ENCODE measurements around the gene ABHD5.

ABHD5 gene

GRCh38 chr3:43685921-43686320 is 4.8 kb upstream of the ABHD5 start:
- no peak for DNase-seq (ENCODE audit: low read depth)

GRCh38 chr3:43686333-43686699 is 4.4 kb upstream of the ABHD5 start:
- DNase-seq (ENCODE audit: low read depth), result no peak

GRCh38 chr3:43686700-43687498 is 3.8 kb upstream of the ABHD5 start:
- DNase-seq (ENCODE audit: low read depth), result no peak

DNA sequence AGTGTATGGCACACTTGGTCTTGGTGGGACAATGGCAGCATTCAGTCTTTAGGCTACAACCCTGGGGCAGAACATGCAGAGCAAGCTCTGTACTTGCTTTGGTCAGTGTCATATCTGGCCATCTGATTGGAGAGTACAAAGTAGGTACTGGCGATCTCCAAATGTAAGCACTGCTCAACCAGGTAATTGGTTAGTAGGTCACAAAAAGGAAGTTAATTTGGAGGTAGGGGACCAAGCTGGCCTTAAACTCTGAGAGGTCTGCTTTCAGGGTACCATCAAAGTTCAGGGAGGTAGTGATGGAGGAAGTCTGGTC is 3.3 kb upstream of the ABHD5 start:
- DNase-seq (ENCODE audit: low read depth), result no peak

DNA sequence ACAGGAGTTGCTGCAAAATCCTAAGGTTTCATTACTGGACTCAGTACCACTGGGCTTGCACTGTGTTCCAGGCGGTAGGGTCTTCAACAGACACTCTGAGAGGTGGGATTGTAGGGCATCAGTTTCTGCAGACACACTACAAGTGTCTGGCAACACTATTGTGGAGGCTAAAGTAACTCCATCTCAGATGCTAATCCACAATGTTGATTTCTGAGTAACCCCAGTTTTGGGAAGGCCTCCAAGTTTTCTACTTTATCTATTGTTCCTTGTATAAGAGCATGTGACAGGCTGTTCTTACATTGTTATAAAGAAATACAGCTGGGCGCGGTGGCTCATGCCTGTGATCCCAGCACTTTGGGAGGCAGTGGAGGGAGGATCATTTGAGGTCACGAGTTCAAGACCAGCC is 2.5 kb upstream of the ABHD5 start:
- no peak for DNase-seq (ENCODE audit: low read depth)

DNA sequence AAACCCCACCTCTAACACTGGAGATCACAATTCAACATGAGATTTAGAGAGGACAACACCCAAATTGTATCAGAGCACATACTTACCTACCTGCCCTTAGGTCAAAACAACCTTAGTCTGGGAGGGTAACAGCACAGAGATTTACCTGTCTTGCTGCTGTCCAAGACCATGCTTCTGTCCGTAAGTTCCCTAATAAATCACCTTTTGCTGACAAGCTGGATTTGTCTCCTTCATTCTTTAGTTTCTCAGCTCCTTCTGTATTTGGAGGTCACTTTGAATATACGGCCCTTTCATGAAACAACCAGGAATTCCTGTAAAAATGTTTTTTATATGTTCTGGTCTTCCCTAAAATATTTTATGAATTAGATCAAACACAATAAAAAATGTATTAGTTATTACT is 1.6 kb upstream of the ABHD5 start:
- no peak for DNase-seq (ENCODE audit: low read depth)

- no peak for DNase-seq (ENCODE audit: low read depth)
Observed at GRCh38 chr3:43689766-43690399, 855 bp upstream of the ABHD5 start.

DNA sequence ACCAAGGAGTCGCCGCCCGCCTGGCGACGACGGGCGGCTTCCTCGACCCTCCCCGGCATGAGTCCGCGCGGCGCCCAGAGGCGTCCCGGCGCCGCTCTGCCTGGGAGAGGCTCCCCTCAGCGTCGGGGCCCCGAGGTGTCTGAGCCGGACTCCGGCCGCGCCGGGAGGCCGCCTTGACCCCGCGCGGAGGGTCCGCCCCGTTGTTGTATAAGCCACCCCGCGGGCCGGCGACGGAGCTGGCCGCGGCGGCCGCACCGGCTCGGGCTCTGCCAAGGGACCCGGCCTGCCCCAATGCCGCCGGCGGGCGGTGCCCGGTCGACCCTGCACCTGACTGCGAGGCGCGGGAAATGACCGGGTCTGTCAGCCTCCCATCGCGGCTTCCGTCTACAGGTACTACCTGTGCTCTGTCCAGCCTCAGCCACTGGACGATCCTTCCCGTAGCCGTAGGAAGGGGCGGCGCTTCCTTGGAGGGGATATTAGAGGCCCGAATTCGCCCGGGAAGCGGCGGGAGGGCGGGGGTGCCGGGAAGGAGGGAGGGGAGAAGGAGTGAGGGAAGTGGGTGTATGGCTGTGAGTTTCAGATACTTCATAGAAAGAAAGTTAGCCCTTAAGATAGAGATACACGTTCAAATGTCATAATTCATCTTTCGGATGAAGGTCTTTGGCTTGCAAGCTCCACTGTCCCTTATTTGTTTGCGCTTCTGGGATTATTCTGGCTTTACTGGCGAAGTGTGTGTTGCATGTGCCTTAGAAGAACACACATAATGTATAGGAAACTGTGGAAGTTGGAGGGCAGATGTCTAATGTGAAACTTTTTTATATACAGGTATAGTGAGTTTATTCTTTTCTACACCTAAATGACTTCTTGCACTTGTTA is 620 bp downstream of the ABHD5 start:
- peak; percentile 11 for DNase-seq (ENCODE audit: low read depth)

DNA sequence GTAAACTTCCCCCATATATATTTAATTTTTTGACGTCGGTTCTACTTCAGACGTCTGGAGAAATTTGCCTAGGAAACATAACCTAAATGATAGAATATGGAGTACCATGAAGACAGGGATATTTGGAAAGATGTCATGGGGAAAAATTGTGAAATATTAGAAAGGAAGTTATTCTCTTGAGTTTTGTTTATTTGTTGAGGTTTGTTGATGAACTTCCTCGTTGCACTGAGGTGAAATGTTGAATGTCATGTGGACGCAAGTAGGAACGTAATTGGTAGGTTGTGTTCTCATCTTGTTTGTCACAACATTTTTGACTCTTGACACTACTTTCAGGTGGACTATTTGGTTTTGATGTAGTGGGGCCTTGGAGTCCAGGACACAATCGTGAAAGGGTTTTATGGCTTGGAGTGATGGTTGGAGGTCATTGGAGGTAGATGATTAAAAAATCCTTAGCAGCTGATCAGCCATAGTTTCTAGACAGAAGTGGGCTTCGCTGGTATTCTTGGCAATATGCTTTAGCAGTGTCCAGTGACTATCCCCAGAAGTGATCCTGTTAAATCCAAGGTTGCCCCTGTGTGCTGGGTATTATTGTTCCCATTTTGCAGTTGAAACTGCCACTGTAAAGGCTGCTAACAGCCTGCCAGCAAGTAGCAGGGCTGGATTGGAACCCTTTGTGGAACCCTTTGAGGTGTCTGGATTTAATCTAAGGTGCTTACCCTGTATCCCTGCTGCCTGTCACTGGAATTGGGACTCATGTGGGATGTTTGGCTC is 1.5 kb downstream of the ABHD5 start:
- no peak for DNase-seq (ENCODE audit: low read depth)

DNA sequence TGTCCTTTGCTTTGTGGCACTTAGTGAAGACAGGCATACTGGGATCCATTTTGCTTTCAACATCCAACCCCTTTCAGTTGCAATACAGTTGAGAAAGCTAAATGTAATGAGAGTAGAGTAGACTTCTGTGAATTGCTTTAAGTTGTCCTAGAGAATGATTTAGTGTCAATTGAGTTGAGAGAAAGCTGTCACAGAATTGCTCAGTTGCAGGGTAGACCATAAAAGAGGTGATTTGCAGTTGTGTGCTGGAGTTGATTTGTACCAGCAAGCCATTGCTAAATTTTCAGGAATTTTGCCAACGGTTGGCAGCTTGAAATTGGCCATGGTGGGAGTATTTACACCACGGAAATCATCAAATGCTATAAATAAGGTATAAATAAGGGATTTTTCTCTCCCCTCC is 2.2 kb downstream of the ABHD5 start:
- no peak for DNase-seq (ENCODE audit: low read depth)

GRCh38 chr3:43693594-43693993 is 2.9 kb downstream of the ABHD5 start:
- DNase-seq (ENCODE audit: low read depth), result no peak

DNA sequence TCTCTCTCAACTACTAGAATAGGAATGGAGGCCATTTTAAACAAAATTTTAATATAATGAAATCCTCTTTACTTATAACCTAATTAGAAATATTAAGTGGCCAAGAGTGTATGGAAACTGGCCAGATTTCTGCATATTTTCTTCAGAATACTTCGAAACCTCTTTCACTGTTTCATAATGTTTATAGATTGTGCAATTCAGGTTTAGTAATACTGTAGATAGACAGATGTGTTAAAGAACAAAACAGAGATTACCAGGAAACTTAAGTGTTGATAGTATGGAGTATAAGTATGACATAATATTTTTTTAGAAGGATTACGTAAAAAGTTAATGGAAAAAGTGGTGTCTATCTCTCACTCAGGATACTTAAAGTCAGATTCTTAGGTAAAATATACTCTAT is 4.7 kb downstream of the ABHD5 start:
- DNase-seq (ENCODE audit: low read depth), result no peak

- no peak for DNase-seq (ENCODE audit: low read depth)
Observed at GRCh38 chr3:43695863-43696262, 5.1 kb downstream of the ABHD5 start.

- no peak for DNase-seq (ENCODE audit: low read depth)
Observed at GRCh38 chr3:43696441-43696840, 5.7 kb downstream of the ABHD5 start.

GRCh38 chr3:43696881-43697280 is 6.1 kb downstream of the ABHD5 start:
- DNase-seq (ENCODE audit: low read depth), result no peak

DNA sequence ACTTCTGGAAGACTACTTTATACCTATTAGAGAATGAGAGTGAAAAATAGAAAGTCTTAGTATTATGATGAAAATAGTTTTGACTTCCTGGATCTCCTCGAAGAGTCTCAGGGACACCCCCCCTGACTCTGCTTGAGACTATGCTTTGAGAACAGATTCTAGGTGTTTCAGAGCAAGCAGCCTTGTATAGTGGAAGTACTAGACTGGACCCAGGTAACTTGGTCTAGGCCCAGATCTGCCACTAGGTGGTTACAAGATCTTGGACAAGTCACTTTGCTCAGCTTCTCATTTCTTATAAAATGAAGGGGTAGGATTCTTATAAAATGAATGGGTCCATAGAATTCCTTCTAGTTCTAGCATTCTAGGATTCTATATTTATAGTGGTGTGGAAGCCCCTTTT is 9.1 kb downstream of the ABHD5 start:
- no peak for DNase-seq (ENCODE audit: low read depth)

DNA sequence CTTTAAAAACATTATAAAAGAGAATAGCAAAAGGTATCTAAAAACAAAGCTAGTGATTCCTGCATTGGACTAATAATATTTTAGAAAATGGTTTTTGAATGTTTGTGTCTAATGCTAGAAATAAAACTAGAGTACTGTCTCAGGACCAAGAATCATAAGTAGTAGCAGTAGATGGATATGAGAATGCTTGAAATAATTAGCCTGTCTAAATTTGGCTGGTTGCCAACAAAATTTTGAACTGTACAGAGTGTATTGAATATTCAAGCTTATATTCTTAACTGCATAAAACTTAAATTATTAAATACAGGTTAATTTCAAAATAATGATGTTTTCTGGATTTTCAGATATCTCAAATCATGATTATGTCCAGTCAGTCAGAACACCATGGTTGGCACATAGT is 14.0 kb downstream of the ABHD5 start:
- DNase-seq (ENCODE audit: low read depth), result no peak

DNA sequence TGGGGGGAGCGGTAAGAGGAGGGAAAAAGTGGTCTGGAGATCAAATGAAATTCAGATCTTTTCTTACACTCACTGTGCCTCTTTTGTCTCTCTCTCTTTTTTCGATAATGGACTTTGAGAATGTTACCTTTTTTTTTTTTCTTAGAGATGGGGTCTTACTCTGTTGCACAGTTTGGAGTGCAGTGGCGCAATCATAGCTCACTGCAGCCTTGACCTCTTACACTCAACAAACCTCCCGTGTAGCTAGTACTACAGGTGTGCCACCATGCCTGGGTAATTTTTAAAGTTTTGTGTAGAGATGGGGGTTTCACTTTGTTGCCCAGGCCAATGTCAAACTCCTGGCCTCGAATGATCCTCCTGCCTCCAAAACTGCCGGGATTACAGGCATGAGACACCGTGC is 15.6 kb downstream of the ABHD5 start:
- DNase-seq (ENCODE audit: low read depth), result no peak

DNA sequence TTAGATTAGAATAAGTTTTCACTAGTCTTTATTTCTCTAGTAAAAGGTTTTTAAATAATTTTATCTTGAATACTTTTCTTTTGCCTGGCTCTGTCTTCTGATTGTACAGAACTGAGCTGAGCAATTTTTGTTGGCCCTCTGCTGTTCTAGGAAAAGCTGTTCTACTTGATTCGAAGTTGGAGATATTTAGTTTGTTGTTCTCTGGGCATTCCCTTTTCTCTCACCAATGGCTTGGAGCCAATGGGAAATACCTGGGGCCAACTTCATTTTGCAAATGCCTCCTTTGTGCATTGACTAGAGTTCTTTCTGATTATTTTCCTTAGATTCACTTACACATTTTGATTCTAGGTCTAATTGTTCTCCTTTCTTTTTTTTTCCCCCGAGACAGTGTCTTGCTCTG is 16.5 kb downstream of the ABHD5 start:
- no peak for DNase-seq (ENCODE audit: low read depth)

DNA sequence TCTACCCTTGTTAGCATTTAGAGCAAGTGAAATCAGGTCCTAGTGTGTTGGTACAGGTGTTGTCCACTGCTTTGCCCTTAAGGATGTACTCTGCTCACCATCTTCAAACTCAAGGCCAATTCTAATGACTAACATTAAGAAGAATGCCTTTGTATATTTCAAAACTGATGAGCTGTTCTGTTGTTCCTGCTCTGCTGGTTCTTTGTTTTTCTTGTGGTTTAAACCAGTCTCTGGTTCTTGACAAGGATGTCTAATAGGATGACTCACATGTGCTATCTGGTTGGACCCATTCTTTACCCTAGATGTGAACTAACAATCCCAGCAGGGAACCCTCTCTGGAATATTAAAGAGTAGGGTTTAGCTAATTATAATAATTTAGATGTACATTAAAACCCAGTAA is 17.3 kb downstream of the ABHD5 start:
- DNase-seq (ENCODE audit: low read depth), result no peak

DNA sequence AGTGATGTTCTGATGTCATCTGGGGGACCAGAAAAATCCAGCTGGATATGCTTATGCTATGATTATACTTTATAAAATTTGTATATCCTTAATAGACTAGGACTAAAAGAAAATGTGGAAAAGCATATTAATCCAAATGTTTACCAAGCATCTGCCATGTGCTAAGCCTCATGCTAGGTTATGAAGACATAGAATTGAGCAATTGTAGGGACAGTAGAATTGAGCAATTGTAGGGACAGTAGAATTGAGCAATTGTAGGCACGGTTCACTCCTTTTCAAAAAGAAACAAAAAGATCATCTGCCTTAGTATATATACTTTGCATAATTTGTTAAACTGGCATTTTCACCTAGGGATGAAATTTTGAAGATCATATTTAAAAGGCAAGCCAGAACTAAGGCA is 18.3 kb downstream of the ABHD5 start:
- no peak for DNase-seq (ENCODE audit: low read depth)

- no peak for DNase-seq (ENCODE audit: low read depth)
Observed at GRCh38 chr3:43710607-43711006, 19.9 kb downstream of the ABHD5 start.

All from T-helper 22 cell (primary cell).